HL-60 (cell line): ENCODE measurements around the gene RNF151.

Source experiments
- POLR2AphosphoS5 ChIP-seq: IDR thresholded peaks from 2 replicates; pipeline ENCODE4 v1.6.1; 2012; ENCODE audit warnings: low read depth
- SPI1 ChIP-seq: IDR thresholded peaks from 2 replicates; pipeline ENCODE4 v1.6.1; 2012; ENCODE audit warnings: low read depth, mild to moderate bottlenecking, borderline replicate concordance
- TF ChIP-seq, protein P1 (sequence below): IDR thresholded peaks from one replicate; pipeline ENCODE4 v1.5.1; 2011; ENCODE audit warnings: low read length, control low read depth, inconsistent platforms; ENCODE audit not compliant: insufficient read depth
- TF ChIP-seq, protein P2 (sequence below): IDR thresholded peaks from 2 replicates; pipeline ENCODE4 v1.6.1; 2012; ENCODE audit warnings: low read depth; ENCODE audit not compliant: insufficient replicate concordance

DNA sequence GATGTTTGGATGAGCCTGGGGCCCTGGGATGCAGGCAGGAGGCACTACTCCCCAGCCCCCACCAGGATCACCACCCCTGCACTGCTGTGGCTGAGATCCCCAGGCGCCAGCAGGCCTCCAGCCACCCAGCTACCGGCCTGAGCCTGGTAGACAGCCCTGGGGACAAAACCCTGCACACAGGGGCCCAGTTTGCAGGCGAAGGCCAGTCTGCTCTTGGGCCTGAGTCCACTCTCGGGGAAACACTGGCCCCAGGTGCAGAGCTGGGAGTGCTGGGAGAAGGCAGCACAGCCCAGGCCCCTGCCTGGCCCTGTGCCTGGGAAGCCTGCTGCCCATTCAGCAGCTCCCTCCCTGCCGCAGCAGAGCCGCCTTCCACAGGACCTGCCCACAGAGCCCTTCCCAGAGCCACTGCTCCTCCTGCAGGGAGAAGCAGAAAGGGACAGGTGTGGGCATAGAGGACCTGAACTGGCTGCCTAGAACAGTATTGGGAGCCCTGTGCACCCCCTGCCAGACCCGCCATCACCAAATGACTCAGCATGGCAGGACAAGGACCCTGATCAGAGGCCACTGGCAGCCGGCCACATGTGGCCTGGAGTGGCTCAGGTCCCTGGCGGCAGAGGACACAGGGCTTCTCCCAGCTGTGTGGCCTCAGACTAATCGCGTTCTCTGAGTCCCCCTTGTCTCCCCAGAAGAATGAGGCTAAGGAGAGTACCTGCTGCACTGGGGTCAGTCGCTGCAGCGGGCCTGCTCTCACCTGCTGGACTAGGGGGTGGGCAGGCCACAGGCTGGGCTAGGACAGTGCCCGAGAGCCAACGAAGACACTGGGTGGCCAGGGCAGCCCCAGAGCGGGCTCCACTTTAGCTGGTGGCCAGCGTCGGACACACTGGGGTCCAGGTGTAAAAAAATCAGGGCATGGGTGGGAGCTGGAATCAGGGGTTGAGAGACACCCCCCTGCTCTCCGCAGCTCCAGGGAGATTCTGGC lies 34.3 kb upstream of the RNF151 start:
- TF ChIP-seq, protein P1, sequence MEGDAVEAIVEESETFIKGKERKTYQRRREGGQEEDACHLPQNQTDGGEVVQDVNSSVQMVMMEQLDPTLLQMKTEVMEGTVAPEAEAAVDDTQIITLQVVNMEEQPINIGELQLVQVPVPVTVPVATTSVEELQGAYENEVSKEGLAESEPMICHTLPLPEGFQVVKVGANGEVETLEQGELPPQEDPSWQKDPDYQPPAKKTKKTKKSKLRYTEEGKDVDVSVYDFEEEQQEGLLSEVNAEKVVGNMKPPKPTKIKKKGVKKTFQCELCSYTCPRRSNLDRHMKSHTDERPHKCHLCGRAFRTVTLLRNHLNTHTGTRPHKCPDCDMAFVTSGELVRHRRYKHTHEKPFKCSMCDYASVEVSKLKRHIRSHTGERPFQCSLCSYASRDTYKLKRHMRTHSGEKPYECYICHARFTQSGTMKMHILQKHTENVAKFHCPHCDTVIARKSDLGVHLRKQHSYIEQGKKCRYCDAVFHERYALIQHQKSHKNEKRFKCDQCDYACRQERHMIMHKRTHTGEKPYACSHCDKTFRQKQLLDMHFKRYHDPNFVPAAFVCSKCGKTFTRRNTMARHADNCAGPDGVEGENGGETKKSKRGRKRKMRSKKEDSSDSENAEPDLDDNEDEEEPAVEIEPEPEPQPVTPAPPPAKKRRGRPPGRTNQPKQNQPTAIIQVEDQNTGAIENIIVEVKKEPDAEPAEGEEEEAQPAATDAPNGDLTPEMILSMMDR, result no peak
- TF ChIP-seq POLR2AphosphoS5, result no peak
- TF ChIP-seq, protein P2, sequence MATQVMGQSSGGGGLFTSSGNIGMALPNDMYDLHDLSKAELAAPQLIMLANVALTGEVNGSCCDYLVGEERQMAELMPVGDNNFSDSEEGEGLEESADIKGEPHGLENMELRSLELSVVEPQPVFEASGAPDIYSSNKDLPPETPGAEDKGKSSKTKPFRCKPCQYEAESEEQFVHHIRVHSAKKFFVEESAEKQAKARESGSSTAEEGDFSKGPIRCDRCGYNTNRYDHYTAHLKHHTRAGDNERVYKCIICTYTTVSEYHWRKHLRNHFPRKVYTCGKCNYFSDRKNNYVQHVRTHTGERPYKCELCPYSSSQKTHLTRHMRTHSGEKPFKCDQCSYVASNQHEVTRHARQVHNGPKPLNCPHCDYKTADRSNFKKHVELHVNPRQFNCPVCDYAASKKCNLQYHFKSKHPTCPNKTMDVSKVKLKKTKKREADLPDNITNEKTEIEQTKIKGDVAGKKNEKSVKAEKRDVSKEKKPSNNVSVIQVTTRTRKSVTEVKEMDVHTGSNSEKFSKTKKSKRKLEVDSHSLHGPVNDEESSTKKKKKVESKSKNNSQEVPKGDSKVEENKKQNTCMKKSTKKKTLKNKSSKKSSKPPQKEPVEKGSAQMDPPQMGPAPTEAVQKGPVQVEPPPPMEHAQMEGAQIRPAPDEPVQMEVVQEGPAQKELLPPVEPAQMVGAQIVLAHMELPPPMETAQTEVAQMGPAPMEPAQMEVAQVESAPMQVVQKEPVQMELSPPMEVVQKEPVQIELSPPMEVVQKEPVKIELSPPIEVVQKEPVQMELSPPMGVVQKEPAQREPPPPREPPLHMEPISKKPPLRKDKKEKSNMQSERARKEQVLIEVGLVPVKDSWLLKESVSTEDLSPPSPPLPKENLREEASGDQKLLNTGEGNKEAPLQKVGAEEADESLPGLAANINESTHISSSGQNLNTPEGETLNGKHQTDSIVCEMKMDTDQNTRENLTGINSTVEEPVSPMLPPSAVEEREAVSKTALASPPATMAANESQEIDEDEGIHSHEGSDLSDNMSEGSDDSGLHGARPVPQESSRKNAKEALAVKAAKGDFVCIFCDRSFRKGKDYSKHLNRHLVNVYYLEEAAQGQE, result no peak
- TF ChIP-seq SPI1, result no peak
